ENCODE results near the gene TERT.

TERT gene

DNA sequence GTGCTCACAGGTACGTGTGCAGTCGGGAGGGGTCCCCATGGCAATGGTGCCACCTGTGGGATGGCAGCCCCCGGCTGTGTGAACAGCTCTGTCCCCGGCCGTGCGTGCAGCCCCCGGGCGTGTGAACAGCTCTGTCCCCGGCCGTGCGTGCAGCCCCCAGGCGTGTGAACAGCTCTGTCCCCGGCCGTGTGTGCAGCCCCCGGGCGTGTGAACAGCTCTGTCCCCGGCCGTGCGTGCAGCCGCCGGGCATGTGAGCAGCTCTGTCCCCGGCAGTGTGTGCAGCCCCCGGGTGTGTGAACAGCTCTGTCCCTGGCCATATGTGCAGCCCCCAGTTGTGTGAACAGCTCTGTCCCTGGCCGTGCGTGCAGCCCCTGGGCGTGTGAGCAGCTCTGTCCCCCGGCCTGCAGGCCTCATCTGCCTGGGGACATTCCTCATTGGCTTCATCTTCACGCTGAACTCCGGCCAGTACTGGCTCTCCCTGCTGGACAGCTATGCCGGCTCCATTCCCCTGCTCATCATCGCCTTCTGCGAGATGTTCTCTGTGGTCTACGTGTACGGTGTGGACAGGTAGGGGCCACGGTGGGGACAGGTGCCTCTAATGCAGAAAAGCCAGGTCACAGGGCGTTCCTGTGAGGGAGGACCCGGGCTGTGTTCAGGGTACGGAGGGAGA, 75.6 kb downstream of the TERT start:
- DNase-seq (ENCODE audit: low spot score): no peak

GRCh38 chr5:1218351-1219080, 76.4 kb downstream of the TERT start:
- DNase-seq (ENCODE audit: low spot score): no peak

- no peak for DNase-seq (ENCODE audit: low spot score)
Measured at GRCh38 chr5:1217596-1218206, 77.2 kb downstream of the TERT start.

DNA sequence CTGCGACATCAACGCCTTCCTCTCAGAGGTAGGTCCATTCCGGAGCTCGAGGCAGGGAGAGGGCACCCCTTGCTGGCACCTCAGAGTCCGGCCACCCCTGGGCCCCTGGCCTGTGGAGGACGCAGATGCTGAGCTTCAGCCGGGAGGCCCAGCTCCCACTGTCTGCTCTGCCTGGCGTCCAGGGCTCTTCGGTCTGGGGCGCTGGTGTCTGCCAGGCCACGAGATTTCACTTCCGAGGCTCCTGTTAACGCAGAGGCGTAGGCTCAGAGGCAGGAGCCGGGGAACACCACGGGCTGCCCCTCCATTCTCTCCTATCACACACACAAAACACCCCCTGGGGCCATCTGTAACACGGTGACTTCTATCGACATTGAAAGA, 78.0 kb downstream of the TERT start:
- no peak for DNase-seq (ENCODE audit: low spot score)

DNA sequence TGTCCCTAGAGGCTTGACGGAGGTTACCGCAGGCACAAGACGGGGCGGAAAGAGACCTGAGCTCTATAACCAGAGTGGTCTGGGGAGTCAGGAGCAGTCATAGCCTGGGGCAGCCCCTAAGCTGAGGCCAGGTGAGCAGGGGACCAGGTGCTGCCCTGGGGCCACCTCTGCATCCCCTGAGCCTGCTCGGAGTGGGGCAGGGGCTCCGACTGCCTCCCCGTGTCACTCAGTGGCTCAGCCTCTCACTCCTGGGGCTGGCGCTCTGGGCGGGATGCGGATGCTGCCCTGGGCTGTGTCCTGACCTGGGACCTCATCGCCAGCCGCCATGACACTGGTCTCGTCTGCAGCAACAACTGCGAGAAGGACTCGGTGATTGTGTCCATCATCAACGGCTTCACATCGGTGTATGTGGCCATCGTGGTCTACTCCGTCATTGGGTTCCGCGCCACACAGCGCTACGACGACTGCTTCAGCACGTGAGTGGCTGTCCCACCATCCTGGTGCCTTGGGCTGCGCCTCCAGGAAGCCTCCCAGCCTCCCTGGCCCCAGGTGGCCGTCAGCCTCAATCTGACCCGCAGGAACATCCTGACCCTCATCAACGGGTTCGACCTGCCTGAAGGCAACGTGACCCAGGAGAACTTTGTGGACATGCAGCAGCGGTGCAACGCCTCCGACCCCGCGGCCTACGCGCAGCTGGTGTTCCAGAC, 78.5 kb downstream of the TERT start:
- DNase-seq (ENCODE audit: low spot score): no peak

DNA sequence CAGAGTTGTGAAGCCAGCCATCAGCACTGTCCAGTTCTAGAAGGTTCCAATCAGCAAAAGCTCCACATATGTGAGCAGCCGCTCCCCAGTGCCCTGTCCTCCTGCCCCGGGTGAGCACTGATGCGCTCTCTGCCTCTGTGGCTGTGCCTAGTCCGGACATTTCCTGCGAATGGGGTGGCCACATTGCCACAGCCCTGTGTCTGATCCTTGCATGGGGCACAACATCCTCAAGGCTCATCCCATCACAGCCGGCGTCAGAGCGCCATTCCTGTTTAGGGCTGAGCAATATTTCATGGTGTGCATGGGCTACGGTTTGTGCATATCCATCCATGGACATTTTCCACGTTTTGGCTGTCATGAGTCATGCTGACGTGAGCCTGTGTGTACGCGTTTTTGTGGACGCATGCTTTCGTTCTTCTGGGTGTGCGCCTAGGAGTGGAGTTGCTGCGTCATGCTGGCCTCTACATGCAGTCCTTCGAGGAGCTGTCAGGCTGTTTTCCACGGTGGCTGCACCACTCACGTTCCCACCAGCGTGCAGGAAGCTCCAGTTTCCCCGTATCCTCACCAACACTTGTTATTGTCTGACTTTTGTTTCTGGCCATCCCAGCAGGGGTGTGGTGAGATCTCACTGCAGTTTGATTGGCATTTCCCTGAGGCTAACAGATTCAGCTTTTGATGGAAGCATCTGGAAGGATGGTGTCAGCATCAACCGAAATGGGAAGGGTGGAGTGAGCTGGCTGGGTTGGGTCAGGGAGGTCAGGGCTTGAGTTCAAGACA, 79.4 kb downstream of the TERT start:
- no peak for DNase-seq (ENCODE audit: low spot score)

- DNase-seq (ENCODE audit: low spot score): no peak
Measured at GRCh38 chr5:1214936-1215220, 80.0 kb downstream of the TERT start.

- DNase-seq (ENCODE audit: low spot score): no peak
Measured at GRCh38 chr5:1214163-1214935, 80.5 kb downstream of the TERT start.

- DNase-seq (ENCODE audit: low spot score): no peak
Measured at GRCh38 chr5:1213508-1214162, 81.2 kb downstream of the TERT start.

DNA sequence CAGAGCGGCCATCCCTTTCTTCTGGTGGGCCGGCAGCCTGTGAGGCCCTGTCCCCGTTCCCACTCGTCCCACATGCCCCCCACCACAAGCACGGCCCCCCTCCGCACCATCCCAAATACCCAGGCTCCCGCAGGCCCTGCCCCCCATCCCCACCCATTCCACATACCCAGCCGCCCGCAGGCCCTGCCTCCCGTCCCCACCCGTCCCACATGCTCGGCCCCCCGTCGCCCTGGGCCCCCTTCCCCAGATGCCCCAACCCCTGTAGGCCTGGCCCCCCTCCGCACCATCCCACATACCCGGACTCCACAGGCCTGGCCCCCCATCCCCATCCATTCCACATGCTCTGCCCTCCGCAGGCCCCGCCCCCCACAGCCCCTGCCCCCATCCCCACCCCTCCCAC, 82.0 kb downstream of the TERT start:
- DNase-seq (ENCODE audit: low spot score): no peak

DNA sequence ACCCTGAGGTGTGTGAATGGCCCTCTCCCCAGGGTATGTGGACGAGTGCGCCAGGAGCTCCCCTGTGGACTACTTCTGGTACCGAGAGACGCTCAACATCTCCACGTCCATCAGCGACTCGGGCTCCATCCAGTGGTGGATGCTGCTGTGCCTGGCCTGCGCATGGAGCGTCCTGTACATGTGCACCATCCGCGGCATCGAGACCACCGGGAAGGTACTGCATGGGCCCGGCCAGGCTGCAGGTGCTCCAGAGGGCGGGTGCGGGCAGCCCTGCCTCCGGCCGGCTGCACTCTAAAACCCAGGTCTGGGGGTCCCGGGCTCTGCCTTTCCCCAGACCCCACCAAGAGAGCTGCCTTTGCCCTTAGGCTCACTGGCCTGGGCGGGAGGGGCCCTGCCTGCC, 82.6 kb downstream of the TERT start:
- DNase-seq (ENCODE audit: low spot score): no peak

GRCh38 chr5:1211701-1212100, 83.2 kb downstream of the TERT start:
- DNase-seq (ENCODE audit: low spot score): no peak

DNA sequence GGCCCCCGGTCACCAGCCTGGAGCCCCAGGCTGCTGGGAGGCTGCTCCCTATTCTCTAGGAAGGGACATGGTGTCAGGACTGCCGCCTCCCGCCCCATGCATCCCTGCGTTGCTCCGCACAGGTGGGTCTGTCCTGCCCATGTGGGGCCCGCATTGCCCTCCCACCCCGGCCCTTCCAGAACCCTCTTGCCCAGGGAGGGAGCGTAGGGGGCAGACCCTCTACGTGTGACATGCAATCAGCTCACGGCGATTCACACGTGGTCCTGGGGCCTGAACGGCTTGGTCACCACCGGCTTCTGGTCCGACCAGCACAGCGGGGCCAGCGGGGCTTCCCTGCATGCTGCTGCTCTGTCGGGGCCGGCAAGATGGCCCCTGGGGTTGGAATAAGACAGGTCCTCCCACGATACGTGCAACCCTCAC, 84.0 kb downstream of the TERT start:
- DNase-seq (ENCODE audit: low spot score): no peak

- no peak for DNase-seq (ENCODE audit: low spot score)
Measured at GRCh38 chr5:1209896-1210776, 84.7 kb downstream of the TERT start.

DNA sequence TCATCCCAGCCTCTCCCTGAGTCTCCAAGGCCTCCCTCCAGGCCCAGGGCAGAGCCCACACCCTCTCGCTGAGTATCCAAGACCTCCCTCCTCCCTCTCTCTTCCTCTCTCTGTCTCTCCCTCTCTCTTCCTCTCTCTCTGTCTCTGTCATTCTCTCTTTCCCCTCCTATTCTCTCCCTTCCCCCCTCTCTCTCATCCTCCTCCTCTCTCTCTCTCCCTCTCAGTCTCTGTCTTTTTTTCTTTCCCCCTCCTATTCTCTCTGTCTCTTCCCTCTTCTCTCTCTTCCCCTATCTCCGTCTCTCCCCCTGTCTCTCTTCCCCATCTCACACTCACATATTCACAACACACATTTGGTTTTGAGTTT, 85.4 kb downstream of the TERT start:
- DNase-seq (ENCODE audit: low spot score): no peak

DNA sequence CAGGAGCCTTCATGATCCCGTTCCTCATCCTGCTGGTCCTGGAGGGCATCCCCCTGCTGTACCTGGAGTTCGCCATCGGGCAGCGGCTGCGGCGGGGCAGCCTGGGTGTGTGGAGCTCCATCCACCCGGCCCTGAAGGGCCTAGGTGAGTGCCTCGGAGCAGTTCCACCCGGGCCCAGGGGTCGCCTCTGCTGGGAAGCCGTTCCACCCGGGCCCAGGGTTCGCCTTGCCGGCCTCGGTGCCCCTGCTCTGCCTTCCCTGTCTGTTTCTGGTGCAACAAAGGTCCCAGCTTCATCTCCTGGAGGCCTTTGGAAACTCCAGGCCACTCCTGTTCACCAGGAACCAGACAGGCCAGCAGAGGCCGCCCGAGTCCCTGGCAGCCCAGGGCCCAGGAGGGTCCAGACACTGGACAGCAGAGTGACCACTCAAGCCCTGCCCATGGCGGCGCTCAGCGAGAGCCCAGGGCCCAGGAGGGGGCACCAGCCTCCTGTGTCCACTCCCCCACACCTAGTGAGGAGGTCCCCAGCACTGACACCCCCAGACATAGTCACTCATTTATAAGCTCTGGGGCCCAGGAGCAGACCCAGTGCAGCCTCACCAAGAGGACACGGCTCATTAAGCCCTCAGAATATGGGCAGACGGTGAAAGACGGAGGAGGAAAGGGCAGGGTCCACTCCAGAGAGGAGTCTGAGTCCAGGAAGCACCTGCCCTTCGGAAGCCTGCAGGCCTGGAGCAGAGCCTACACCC, 86.0 kb downstream of the TERT start:
- DNase-seq (ENCODE audit: low spot score): no peak

- no peak for DNase-seq (ENCODE audit: low spot score)
Measured at GRCh38 chr5:1208221-1208742, 86.6 kb downstream of the TERT start.

DNA sequence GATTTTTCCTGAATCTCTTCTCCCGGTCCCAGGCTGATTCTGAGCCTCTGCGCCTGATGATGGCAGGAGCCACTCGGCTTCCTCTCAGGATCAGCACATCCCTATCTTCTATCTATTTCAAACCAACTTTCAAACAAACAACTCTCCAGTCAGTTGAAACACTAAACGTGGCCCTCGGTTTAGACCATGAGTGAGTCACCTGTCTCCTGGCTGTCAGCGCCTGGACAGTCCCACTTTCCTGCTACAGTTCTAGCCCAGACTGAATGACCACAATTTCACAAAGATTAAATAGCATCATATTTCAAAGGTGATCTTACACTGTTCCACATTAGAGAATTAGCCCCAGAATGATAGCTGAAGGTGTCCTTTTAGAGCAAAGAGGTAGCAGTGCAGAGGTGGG, 87.3 kb downstream of the TERT start:
- DNase-seq (ENCODE audit: low spot score): no peak

Measured in CD4-positive, alpha-beta T cell treated with Interleukin-15 for 4 hours (primary cell).